Colonic mucosa (tissue), 4 donors: ENCODE measurements around the gene METRN. TPM values are rescaled to one million over a fixed set of nuclear protein-coding genes. Genes with fewer than 3 reads are reported as not detected.

Experiments
- DNase-seq: peaks from one replicate; pipeline ENCODE4 v3.0.0-alpha.2; 2020
- H3K27ac ChIP-seq: fragments of 200-600 bp; one replicate; pipeline ENCODE4 v1.8.0; 2021
- H3K27me3 ChIP-seq: fragments of 200-600 bp; one replicate; pipeline ENCODE4 v1.8.0; 2021
- H3K36me3 ChIP-seq: fragments of 200-600 bp; one replicate; pipeline ENCODE4 v1.8.0; 2021
- H3K4me1 ChIP-seq: fragments of 200-600 bp; one replicate; pipeline ENCODE4 v1.8.0; 2021; ENCODE audit warnings: mild to moderate bottlenecking
- H3K4me3 ChIP-seq: fragments of 200-600 bp; one replicate; pipeline ENCODE4 v1.8.0; 2021
- H3K9ac ChIP-seq, 2 donors: one replicate each; pipeline ENCODE4 v1.7.0; 2013; ENCODE audit warnings: control low read depth in 2 of 2, low read depth in 2 of 2, low read length in 2 of 2
- H3K9me3 ChIP-seq: fragments of 200-600 bp; one replicate; pipeline ENCODE4 v1.8.0; 2021
- CTCF ChIP-seq: fragments of 200-600 bp; IDR thresholded peaks from one replicate; pipeline ENCODE4 v1.8.0; 2022; ENCODE audit warnings: antibody characterized with exemption, mild to moderate bottlenecking
- intact Hi-C: fragments of 100-400 bp; cut with DNase I; formaldehyde crosslinking; loops from one replicate; pipeline ENCODE4 v1.14.1; 2022
- total RNA-seq, 2 donors: library from RNA; stranded (reverse); fragmentation: NEBNext Ultra II Directional in 1 of 2; extraction: Animal tissue kit (Norgen Biotek cat#: 25700) in 1 of 2; gene quantifications; one replicate each; pipeline ENCODE4 v1.2.1, GENCODE V29; 2021
- donor health status: healthy.
- donor health status: DM: no; HTN: no; CAD: no.
- donor health status: DM: no; HTN: no; CAD: no.

The METRN gene
- total RNA-seq, 2 donors from 2014 or later = 23.3 to 50.0 TPM

GRCh38 chr16:682493-683395 lies 32.2 kb upstream of the METRN start:
- H3K9ac ChIP-seq = peak overlapping the region in 1 of 2 donors; percentile 78
- H3K4me1 ChIP-seq = peaks cover 36% of the 10 kb centered on the region

GRCh38 chr16:683396-684070 lies 31.4 kb upstream of the METRN start:
- intact Hi-C loops = no loop called here
- Histone ChIP-seq H3K36me3 (peaks cover 6% of the 10 kb centered on the region), H3K9me3 (no peaks in the 10 kb centered on the region), H3K27ac (peak overlapping the region; percentile 60), H3K9ac (peak overlapping the region; percentile 78 to 90), H3K27me3 (no peaks in the 10 kb centered on the region), H3K4me1 (peaks cover 36% of the 10 kb centered on the region), H3K4me3 (peak overlapping the region; percentile 63)
- no peak for DNase-seq
- no peak for TF ChIP-seq CTCF

More at GRCh38 chr16:682493-683395, 32.2 kb upstream of the METRN start:
- no peaks in the 10 kb centered on the region for H3K27me3 ChIP-seq
- no peaks in the 10 kb centered on the region for H3K9me3 ChIP-seq
- H3K36me3 ChIP-seq = peaks cover 6% of the 10 kb centered on the region
- H3K27ac ChIP-seq = no peak overlapping the region
- H3K4me3 ChIP-seq = no peak overlapping the region
- DNase-seq = no peak
- no peak for TF ChIP-seq CTCF
- intact Hi-C loops = no loop called here

- Histone ChIP-seq H3K27me3 (no peaks in the 10 kb centered on the region), H3K9me3 (no peaks in the 10 kb centered on the region), H3K9ac (peak within 1 kb of the TSS; percentile 78 to 90), H3K4me1 (peaks cover 40% of the 10 kb centered on the region), H3K27ac (peak within 1 kb of the TSS; percentile 60), H3K4me3 (peak within 1 kb of the TSS; percentile 63), H3K36me3 (peaks cover 6% of the 10 kb centered on the region)
- peak; percentile 97 for DNase-seq
- TF ChIP-seq CTCF = no peak
- intact Hi-C loops = no loop called here
Measured at GRCh38 chr16:684071-684794, 30.7 kb upstream of the METRN start, which contains the start of gene JMJD8. Gene JMJD8 (minus strand): TSS chr16:684334. CDS start chr16:684319, 15 bp downstream.

GRCh38 chr16:684961-685696 lies 29.8 kb upstream of the METRN start:
- H3K9ac ChIP-seq = no peak overlapping the region
- peaks cover 43% of the 10 kb centered on the region for H3K4me1 ChIP-seq
- no peak for TF ChIP-seq CTCF

More at GRCh38 chr16:684961-685696, 29.8 kb upstream of the METRN start:
- peaks cover 6% of the 10 kb centered on the region for H3K36me3 ChIP-seq
- no peaks in the 10 kb centered on the region for H3K27me3 ChIP-seq
- intact Hi-C loops = no loop called here
- peak overlapping the region; percentile 63 for H3K4me3 ChIP-seq
- no peak overlapping the region for H3K27ac ChIP-seq
- no peaks in the 10 kb centered on the region for H3K9me3 ChIP-seq
- DNase-seq = no peak
